LoVo (cell line): ENCODE measurements around the gene PAM16.
"Not testable (repeated sequence)": the region's sequence is repeated elsewhere in the genome, so short reads cannot be mapped to it uniquely, and the experiment has no call there.

Experiments used
- DNase-seq: peaks from one replicate; pipeline ENCODE4 v3.0.0-alpha.2; 2016; ENCODE audit warnings: low spot score

PAM16 gene

GRCh38 chr16:4352843-4353242 lies 1.7 kb upstream of the PAM16 start:
- no peak for DNase-seq

GRCh38 chr16:4351880-4352279 lies 759 bp upstream of the PAM16 start:
- DNase-seq = no peak

- DNase-seq = no peak
Measured at GRCh38 chr16:4350365-4350786, 745 bp downstream of the PAM16 start.

DNA sequence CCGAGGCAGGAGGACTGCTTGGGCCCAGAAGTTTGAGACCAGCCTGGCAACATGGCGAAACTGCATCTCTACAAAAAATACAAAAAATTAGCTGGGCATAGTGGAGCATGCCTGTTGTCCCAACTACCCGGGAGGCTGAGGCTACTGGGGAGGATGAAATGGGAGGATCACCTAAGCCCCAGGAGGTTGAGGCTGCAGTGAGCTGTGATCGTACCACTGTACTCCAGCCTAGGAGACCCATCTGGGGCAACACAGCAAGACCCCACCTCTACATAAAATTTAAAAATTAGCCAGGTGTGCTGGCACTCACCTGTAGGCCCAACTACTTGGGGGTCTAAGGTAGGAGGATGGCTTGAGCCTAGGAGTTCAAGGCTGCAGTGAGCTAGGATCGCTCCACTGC lies 1.8 kb downstream of the PAM16 start:
- no peak for DNase-seq

DNA sequence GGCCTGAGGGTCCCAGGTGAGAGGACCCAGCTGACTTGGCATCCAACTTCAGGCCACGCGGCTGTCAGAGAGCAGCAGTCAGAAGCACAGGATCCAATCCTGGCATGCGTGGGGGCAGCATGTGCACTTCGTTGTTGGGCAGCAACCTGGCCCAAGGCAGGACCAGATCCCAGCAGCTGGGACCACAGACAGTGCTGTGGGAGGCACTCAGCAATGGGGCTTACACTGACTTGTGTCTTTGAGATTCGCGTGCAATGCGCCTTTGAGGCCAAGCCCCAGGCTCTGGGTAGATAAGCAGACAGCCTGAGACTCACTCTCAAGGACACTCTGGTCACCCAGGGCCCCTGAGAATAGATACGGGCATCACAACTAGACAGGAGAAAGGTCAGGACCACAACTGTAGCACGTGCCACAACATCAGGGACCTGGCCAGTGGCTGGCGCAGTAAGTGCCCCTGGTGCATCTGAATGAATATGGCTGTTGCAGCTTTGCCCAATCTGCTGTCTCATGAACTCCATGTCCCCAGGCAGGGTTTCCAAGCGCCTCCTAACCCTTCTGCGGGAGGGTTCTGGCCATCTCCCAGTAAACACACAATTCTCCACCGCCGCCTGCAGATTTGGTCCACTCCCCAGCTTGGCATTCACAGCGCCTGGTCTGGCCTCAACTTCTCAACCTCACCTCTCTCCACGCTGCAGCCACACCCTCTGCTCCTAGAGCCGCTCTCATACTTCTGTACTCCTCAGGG lies 3.2 kb downstream of the PAM16 start:
- no peak for DNase-seq

DNA sequence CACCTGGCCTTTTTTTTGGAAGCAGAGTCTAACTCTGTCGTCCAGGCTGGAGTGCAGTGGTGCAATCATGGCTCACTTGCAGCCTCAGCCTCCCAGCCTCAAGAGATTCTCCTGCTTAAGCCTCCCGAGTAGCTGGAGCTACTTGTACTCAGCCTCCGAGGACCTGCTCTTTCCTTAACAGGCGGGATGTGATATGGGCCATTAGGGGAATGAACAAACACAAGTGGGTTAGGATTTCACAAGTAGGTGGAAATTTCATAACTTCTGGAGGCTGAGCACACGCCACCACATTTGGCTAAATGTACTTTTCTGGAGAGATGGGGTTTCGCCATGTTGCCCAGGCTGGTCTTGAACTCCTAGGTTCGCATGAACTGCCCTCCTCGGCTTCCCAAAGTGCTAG lies 4.1 kb downstream of the PAM16 start:
- no peak for DNase-seq

DNA sequence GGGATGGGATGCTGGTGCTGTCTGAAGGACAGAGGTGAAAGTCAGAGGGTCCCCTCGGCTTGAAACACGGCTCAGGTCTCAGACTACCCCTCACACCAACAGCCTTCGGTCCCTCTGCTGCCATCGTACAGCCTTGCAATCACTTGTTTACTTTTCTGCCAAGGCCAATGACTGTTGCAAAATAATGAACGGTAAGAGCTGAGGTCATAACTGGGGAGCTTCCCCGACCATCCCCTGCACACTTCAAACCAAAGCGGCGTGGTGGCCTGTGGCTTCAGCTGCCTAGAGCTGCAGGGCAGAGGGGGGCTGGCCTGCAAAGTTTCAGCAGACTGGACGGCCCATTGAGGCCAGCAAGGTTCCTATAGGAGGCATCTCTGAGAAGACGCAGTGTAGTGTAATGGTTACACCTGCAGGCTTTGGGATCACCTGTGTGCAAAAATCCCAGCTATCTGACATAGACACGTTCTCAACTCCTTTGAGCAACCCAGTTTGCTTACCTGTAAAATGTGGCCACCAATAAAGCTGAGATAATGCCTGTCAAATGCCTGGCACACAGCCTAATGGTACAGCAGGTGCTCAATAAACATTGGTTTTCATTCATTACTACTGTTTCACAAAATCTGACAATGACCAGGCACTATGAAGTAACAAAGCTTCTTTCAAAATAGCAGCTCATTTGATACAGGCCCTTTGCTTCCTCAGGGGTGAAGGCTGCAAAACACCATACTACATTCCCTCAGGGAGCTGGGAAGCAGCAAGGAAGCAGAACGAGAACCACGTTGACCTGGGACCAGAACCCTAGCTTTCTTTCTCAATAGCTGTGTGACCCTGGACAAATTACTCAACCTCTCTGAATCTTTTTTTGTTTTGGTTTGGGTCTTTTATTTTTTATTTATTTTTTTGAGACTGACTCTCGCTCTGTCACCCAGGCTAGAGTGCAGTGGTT lies 5.0 kb downstream of the PAM16 start:
- DNase-seq = no peak

GRCh38 chr16:4344983-4345835 lies 5.9 kb downstream of the PAM16 start:
- no peak for DNase-seq

DNA sequence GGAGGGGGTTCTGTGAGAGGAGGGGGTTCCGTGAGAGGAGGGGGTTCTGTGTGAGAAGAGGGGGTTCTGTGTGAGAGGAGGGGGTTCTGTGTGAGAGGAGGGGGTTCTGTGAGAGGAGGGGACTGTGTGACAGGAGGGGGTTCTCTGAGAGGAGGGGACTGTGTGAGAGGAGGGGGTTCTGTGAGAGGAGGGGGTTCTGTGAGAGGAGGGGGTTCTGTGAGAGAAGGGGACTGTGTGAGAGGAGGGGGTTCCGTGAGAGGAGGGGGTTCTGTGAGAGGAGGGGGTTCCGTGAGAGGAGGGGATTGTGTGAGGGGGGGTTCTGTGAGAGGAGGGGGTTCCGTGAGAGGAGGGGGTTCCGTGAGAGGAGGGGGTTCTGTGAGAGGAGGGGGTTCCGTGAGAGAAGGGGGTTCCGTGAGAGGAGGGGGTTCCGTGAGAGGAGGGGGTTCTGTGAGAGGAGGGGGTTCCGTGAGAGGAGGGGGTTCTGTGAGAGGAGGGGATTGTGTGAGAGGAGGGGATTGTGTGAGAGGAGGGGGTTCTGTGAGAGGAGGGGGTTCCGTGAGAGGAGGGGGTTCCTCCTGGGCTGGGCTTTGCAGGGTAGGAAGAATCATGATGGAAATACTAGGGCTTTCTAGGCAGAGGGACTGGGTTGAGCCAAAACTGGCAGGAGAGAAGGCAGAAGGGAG lies 6.7 kb downstream of the PAM16 start:
- not testable (repeated sequence) for DNase-seq

- no peak for DNase-seq
Measured at GRCh38 chr16:4342866-4343744, 8.0 kb downstream of the PAM16 start.

DNA sequence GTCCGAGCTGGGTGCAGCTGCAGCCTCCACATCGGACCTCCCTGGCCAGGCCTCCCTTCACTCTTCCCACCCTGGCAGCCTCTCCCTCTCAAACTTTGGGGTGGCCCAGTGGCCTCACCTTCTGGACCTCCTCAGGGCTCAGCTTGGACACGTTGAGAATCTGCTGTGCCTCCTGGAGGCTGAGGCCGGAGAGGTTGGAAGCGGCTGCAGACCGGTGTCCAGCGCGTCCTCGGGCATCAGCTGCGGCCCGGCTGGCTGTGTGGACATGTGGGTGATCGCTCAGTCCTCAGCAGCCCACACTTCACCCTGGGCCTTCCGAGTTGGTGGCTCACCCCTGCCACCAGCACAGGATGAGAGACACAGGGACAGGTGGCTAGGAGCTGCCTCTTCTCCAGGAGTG lies 9.9 kb downstream of the PAM16 start:
- DNase-seq = no peak

- DNase-seq = no peak
Measured at GRCh38 chr16:4340443-4340842, 10.7 kb downstream of the PAM16 start.

- no peak for DNase-seq
Measured at GRCh38 chr16:4339909-4340308, 11.2 kb downstream of the PAM16 start.

DNA sequence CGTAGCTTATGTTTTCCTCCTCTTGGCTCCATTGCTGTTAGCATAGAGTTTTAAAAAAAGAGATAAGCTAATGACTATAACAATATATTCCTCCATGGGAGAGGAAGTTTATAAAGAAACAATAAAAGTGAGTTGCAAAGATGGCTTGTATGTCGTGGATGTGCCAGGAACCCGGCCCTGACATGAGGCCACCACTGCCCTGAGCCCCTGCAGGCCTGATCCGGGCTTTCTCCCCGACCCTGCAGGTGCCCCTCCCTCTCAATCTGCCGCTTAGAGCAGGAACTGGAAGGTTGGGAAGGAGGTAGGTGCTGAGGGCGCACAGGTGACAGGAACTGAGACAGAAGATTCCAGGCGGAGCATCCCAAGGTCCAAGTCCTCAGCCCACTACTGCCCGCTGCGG lies 11.7 kb downstream of the PAM16 start:
- DNase-seq = no peak

- no peak for DNase-seq
Measured at GRCh38 chr16:4338712-4339299, 12.3 kb downstream of the PAM16 start.

DNA sequence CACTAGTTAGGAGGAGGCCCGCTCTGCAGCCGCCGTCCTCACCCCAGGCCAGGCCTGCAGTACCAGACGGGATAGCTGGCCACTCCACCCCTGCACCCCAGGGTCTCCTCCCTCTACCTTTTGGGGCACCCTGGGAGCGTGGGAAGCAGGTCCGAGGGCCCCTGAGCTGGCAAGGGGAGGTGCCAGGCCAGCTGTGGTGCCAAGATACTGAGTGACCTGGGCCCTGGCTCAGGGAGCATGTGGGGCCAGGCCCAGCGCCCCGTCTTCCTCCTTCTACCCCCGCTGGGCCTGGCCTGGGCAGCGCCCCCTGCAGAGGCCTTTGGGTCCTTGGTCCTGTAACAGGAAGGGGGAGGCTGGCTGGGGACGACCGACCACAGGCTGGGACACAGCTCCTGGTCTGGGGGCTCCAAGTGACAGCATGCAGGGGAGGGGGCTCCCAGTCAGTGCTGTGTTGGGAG lies 13.0 kb downstream of the PAM16 start:
- no peak for DNase-seq

DNA sequence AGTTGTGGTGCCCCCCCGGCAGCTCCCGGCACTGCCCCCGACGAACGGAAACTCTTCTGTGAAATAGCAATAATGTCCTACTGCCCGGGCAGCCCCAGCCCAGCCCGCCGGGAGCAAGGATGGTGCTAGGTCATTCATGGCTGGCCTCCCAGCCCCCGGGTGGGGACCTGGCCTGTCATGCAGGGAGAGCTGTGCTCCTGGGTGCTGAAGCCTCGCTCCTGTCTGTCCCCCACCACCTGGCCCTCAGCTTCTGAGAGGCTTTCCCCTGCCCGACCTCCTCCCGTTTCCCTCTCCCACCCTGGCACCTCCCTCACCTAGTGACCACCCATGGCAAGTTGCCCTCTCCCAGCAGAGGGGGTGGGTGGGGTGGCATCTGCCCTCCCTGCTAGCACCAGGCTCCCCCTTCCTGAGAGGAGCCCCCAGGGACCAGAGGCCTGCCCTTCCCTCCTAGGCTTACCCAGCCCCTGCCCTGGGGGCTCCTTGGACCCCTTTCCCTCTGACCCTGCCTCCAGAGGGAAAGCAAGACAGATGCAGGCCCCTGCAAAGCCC lies 13.5 kb downstream of the PAM16 start:
- DNase-seq = no peak

DNA sequence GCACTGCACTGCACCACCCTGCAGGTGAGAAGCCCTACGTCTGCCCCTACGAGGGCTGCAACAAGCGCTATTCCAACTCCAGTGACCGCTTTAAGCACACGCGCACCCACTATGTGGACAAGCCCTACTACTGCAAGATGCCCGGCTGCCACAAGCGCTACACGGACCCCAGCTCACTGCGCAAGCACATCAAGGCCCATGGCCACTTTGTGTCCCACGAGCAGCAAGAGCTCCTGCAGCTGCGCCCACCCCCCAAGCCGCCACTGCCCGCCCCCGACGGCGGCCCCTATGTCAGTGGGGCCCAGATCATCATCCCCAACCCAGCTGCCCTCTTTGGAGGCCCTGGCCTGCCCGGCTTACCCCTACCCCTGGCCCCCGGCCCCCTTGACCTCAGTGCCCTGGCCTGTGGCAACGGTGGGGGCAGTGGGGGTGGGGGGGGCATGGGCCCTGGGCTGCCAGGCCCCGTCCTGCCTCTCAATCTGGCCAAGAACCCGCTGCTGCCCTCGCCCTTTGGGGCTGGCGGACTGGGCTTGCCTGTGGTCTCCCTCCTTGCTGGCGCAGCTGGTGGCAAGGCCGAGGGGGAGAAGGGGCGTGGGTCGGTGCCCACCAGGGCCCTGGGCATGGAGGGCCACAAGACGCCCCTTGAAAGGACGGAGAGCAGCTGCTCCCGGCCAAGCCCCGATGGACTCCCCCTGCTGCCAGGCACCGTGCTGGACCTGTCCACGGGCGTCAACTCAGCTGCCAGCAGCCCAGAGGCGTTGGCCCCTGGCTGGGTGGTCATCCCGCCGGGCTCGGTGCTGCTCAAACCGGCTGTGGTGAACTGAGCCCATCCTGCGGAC lies 14.2 kb downstream of the PAM16 start:
- DNase-seq = no peak
